IPS DF 6.9 (cell line): ENCODE data around the gene CHD9.
"Not testable (repeated sequence)": the region's sequence is repeated elsewhere in the genome, so short reads cannot be mapped to it uniquely, and the experiment has no call there.

Experiments used
- DNase-seq: peaks from one replicate; pipeline ENCODE4 v3.0.0-alpha.2; 2013; ENCODE audit warnings: low read depth, low spot score
- H3K27ac ChIP-seq: one replicate; pipeline ENCODE4 v1.5.1; 2013; ENCODE audit warnings: low read length, control low read depth
- H3K27me3 ChIP-seq: 2 replicates; pipeline ENCODE4 v1.6.1; 2013; ENCODE audit warnings: mild to moderate bottlenecking, low read length; ENCODE audit not compliant: control insufficient read depth, insufficient read depth
- H3K36me3 ChIP-seq: 2 replicates; pipeline ENCODE4 v1.6.1; 2013; ENCODE audit warnings: low read length; ENCODE audit not compliant: control insufficient read depth, insufficient read depth
- H3K4me1 ChIP-seq: 2 replicates; pipeline ENCODE4 v1.6.1; 2013; ENCODE audit warnings: low read length; ENCODE audit not compliant: control insufficient read depth, insufficient read depth
- H3K4me3 ChIP-seq: 2 replicates; pipeline ENCODE4 v1.5.1; 2013; ENCODE audit warnings: mild to moderate bottlenecking, low read length
- H3K9me3 ChIP-seq: 2 replicates; pipeline ENCODE4 v1.6.1; 2013; ENCODE audit warnings: low read length, inconsistent platforms; ENCODE audit not compliant: control insufficient read depth, insufficient read depth
- WGBS: extraction: QIAGEN DNeasy Blood & Tissue Kit; methylation state at CpG from one replicate; pipeline ENCODE4 v1.1.7; 2013; ENCODE audit warnings: mixed read lengths, missing lambda C conversion rate; ENCODE audit not compliant: insufficient read length, insufficient coverage; 5-methylcytosine and 5-hydroxymethylcytosine counted together

CHD9 gene

GRCh38 chr16:53061701-53062159 is 6.9 kb downstream of the CHD9 start:
- no peak overlapping the region for H3K4me3 ChIP-seq
- H3K4me1 ChIP-seq, result no peaks in the 10 kb centered on the region
- no peak overlapping the region for H3K27ac ChIP-seq
- no peak for DNase-seq
- no CpG with 5 or more reads among the region's 3 CpGs for WGBS
- no peaks in the 10 kb centered on the region for H3K9me3 ChIP-seq
- H3K27me3 ChIP-seq, result no peaks in the 10 kb centered on the region
- no peaks in the 10 kb centered on the region for H3K36me3 ChIP-seq

- H3K4me1 ChIP-seq, result no peaks in the 10 kb centered on the region
- no peaks in the 10 kb centered on the region for H3K36me3 ChIP-seq
- WGBS, result no CpG with 5 or more reads among the region's 1 CpG
- no peaks in the 10 kb centered on the region for H3K9me3 ChIP-seq
- H3K27me3 ChIP-seq, result no peaks in the 10 kb centered on the region
- no peak for DNase-seq
- no peak overlapping the region for H3K27ac ChIP-seq
- no peak overlapping the region for H3K4me3 ChIP-seq
Observed at GRCh38 chr16:53064081-53064578, 9.3 kb downstream of the CHD9 start.

GRCh38 chr16:53065461-53066061 is 10.8 kb downstream of the CHD9 start:
- H3K36me3 ChIP-seq, result no peaks in the 10 kb centered on the region

GRCh38 chr16:53067675-53068074 is 12.9 kb downstream of the CHD9 start:
- Histone ChIP-seq H3K4me3 (no peak overlapping the region), H3K27me3 (no peaks in the 10 kb centered on the region), H3K27ac (no peak overlapping the region), H3K9me3 (no peaks in the 10 kb centered on the region), H3K4me1 (no peaks in the 10 kb centered on the region), H3K36me3 (no peaks in the 10 kb centered on the region)
- no CpG with 5 or more reads among the region's 2 CpGs for WGBS
- DNase-seq, result no peak

More at GRCh38 chr16:53065461-53066061, 10.8 kb downstream of the CHD9 start:
- Histone ChIP-seq H3K4me3 (no peak overlapping the region), H3K27me3 (no peaks in the 10 kb centered on the region), H3K9me3 (no peaks in the 10 kb centered on the region), H3K27ac (no peak overlapping the region), H3K4me1 (no peaks in the 10 kb centered on the region)
- WGBS, result no CpG with 5 or more reads among the region's 6 CpGs
- no peak for DNase-seq

- no CpG with 5 or more reads among the region's 4 CpGs for WGBS
- H3K27ac ChIP-seq, result no peak overlapping the region
Observed at GRCh38 chr16:53068423-53068833, 13.6 kb downstream of the CHD9 start.

GRCh38 chr16:53069772-53070171 is 15.0 kb downstream of the CHD9 start:
- Histone ChIP-seq H3K36me3 (no peaks in the 10 kb centered on the region), H3K9me3 (no peaks in the 10 kb centered on the region; the same call in 1 of the 2 replicates), H3K27ac (no peak overlapping the region), H3K4me1 (no peaks in the 10 kb centered on the region), H3K4me3 (no peak overlapping the region), H3K27me3 (no peaks in the 10 kb centered on the region)
- DNase-seq, result no peak
- no CpG with 5 or more reads among the region's 2 CpGs for WGBS

More at GRCh38 chr16:53068423-53068833, 13.6 kb downstream of the CHD9 start:
- Histone ChIP-seq H3K36me3 (no peaks in the 10 kb centered on the region), H3K9me3 (no peaks in the 10 kb centered on the region), H3K4me1 (no peaks in the 10 kb centered on the region), H3K27me3 (no peaks in the 10 kb centered on the region), H3K4me3 (no peak overlapping the region)
- no peak for DNase-seq

- Histone ChIP-seq H3K36me3 (no peaks in the 10 kb centered on the region), H3K27ac (no peak overlapping the region), H3K27me3 (no peaks in the 10 kb centered on the region), H3K4me3 (no peak overlapping the region), H3K9me3 (no peaks in the 10 kb centered on the region; the same call in 1 of the 2 replicates), H3K4me1 (no peaks in the 10 kb centered on the region)
- no CpG with 5 or more reads among the region's 6 CpGs for WGBS
- no peak for DNase-seq
Observed at GRCh38 chr16:53071748-53072301, 17.0 kb downstream of the CHD9 start.

- Histone ChIP-seq H3K9me3 (no peaks in the 10 kb centered on the region; the same call in 1 of the 2 replicates), H3K4me3 (no peak overlapping the region), H3K4me1 (no peaks in the 10 kb centered on the region), H3K36me3 (no peaks in the 10 kb centered on the region), H3K27ac (no peak overlapping the region), H3K27me3 (no peaks in the 10 kb centered on the region)
- no peak for DNase-seq
- WGBS, result no CpG with 5 or more reads among the region's 6 CpGs
Observed at GRCh38 chr16:53073022-53073421, 18.2 kb downstream of the CHD9 start.

GRCh38 chr16:53074296-53074695 is 19.5 kb downstream of the CHD9 start:
- H3K9me3 ChIP-seq, H3K27ac ChIP-seq, H3K4me3 ChIP-seq, H3K36me3 ChIP-seq, DNase-seq, H3K27me3 ChIP-seq, H3K4me1 ChIP-seq: not testable (repeated sequence)
- WGBS, result no CpG with 5 or more reads among the region's 3 CpGs

GRCh38 chr16:53075461-53075860 is 20.7 kb downstream of the CHD9 start:
- not testable (repeated sequence) for H3K27ac ChIP-seq, H3K4me3 ChIP-seq, H3K9me3 ChIP-seq, H3K4me1 ChIP-seq, H3K36me3 ChIP-seq, DNase-seq, H3K27me3 ChIP-seq
- WGBS, result no CpG with 5 or more reads among the region's 7 CpGs

GRCh38 chr16:53078247-53078646 is 23.5 kb downstream of the CHD9 start:
- H3K4me1 ChIP-seq, result peaks cover 8% of the 10 kb centered on the region; the same call in 1 of the 2 replicates
- H3K4me3 ChIP-seq, result no peak overlapping the region
- no peak overlapping the region for H3K27ac ChIP-seq
- no peak for DNase-seq
- H3K9me3 ChIP-seq, result no peaks in the 10 kb centered on the region; the same call in 1 of the 2 replicates
- H3K36me3 ChIP-seq, result no peaks in the 10 kb centered on the region
- WGBS, result no CpG with 5 or more reads among the region's 2 CpGs
- H3K27me3 ChIP-seq, result no peaks in the 10 kb centered on the region
